Measurements from ENCODE around the gene MMD2. TPM values are rescaled to one million over a fixed set of nuclear protein-coding genes. Genes with fewer than 3 reads are reported as not detected.

Gene MMD2
- total RNA-seq, 1 donor from 2014 or later = not detected

GRCh38 chr7:4998244-4998643 lies 39.3 kb upstream of the MMD2 start:
- H3K27me3 ChIP-seq (ENCODE audit: insufficient read depth, low read length) = no peaks in the 10 kb centered on the region
- no peaks in the 10 kb centered on the region for H3K79me2 ChIP-seq (ENCODE audit: insufficient read depth, low read length)
- H3K36me3 ChIP-seq (ENCODE audit: insufficient read depth, low read length) = peaks cover 11% of the 10 kb centered on the region
- Mint-ChIP-seq H3K4me1 (ENCODE audit: low read depth, unreplicated experiment) (no peaks in the 10 kb centered on the region), H3K27me3 (ENCODE audit: low read depth, unreplicated experiment) (no peaks in the 10 kb centered on the region), H3K27ac (ENCODE audit: unreplicated experiment) (no peak overlapping the region), H3K9me3 (ENCODE audit: unreplicated experiment) (no peaks in the 10 kb centered on the region), H3K4me3 (ENCODE audit: unreplicated experiment) (no peak overlapping the region), H3K36me3 (ENCODE audit: low read depth, unreplicated experiment) (peaks cover 37% of the 10 kb centered on the region)
- H3K4me2 ChIP-seq (ENCODE audit: low read length) = no peak overlapping the region
- TF ChIP-seq CTCF (IDR thresholded peaks at IDR 0.05; ENCODE audit: insufficient read depth, low read depth, low read length) = no peak
- TF ChIP-seq EZH2 (IDR thresholded peaks at IDR 0.05; ENCODE audit: insufficient read depth, low read length) = no peak
- no peak for DNase-seq (ENCODE audit: low read depth)
- H3K4me1 ChIP-seq (ENCODE audit: insufficient read depth, low read length) = no peaks in the 10 kb centered on the region
- no peak overlapping the region for H3K4me3 ChIP-seq (ENCODE audit: insufficient read depth, low read depth, low read length)
- FAIRE-seq = no peak
- no peak overlapping the region for H3K9ac ChIP-seq (ENCODE audit: low read length)
- no peak overlapping the region for H3K27ac ChIP-seq (ENCODE audit: low read depth, low read length)
- H3K9me3 ChIP-seq (ENCODE audit: insufficient read depth, low read depth, low read length) = no peaks in the 10 kb centered on the region
- no peak overlapping the region for H2AFZ ChIP-seq (ENCODE audit: low read depth, low read length)
- peaks cover 46% of the 10 kb centered on the region for H4K20me1 ChIP-seq (ENCODE audit: insufficient read depth, low read length)

DNA sequence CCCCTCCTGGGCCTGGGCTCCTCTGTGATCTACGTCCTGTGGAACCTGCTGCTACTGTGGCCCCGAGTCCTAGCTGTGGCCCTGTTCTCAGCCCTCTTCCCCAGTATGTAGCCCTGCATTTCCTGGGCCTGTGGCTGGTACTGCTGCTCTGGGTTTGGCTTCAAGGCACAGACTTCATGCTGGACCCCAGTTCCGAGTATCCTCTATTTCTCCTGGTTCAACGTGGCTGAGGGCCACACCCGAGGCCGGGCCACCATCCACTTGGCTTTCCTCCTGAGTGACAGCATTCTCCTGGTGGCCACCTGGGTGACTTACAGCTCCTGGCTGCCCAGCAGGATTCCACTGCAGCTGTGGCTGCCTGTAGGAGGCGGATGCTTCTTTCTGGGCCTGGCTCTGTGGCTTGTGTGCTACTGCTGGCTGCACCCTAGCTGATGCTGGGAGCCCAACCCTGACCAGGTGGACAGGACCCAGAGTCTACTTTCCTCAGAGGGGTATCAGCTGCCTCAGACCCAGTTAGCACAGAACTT lies 37.8 kb upstream of the MMD2 start:
- no peak overlapping the region for H3K9ac ChIP-seq (ENCODE audit: low read length)
- H3K27ac Mint-ChIP-seq (ENCODE audit: unreplicated experiment) = no peak overlapping the region
- peaks cover 41% of the 10 kb centered on the region for H3K36me3 Mint-ChIP-seq (ENCODE audit: low read depth, unreplicated experiment)
- H3K27me3 Mint-ChIP-seq (ENCODE audit: low read depth, unreplicated experiment) = no peaks in the 10 kb centered on the region
- H3K4me3 Mint-ChIP-seq (ENCODE audit: unreplicated experiment) = no peak overlapping the region
- H4K20me1 ChIP-seq (ENCODE audit: insufficient read depth, low read length) = peaks cover 57% of the 10 kb centered on the region
- FAIRE-seq = no peak
- H3K4me1 ChIP-seq (ENCODE audit: insufficient read depth, low read length) = no peaks in the 10 kb centered on the region
- H3K27ac ChIP-seq (ENCODE audit: low read depth, low read length) = no peak overlapping the region
- no peaks in the 10 kb centered on the region for H3K79me2 ChIP-seq (ENCODE audit: insufficient read depth, low read length)
- H3K4me2 ChIP-seq (ENCODE audit: low read length) = no peak overlapping the region
- no peaks in the 10 kb centered on the region for H3K9me3 Mint-ChIP-seq (ENCODE audit: unreplicated experiment)
- peaks cover 11% of the 10 kb centered on the region for H3K36me3 ChIP-seq (ENCODE audit: insufficient read depth, low read length)
- H2AFZ ChIP-seq (ENCODE audit: low read depth, low read length) = no peak overlapping the region
- no peaks in the 10 kb centered on the region for H3K27me3 ChIP-seq (ENCODE audit: insufficient read depth, low read length)
- H3K4me1 Mint-ChIP-seq (ENCODE audit: low read depth, unreplicated experiment) = no peaks in the 10 kb centered on the region
- TF ChIP-seq EZH2 (IDR thresholded peaks at IDR 0.05; ENCODE audit: insufficient read depth, low read length) (no peak), CTCF (IDR thresholded peaks at IDR 0.05; ENCODE audit: insufficient read depth, low read depth, low read length) (no peak)
- H3K4me3 ChIP-seq (ENCODE audit: insufficient read depth, low read depth, low read length) = no peak overlapping the region
- no peak for DNase-seq (ENCODE audit: low read depth)
- no peaks in the 10 kb centered on the region for H3K9me3 ChIP-seq (ENCODE audit: insufficient read depth, low read depth, low read length)

- Mint-ChIP-seq H3K9me3 (ENCODE audit: unreplicated experiment) (no peaks in the 10 kb centered on the region), H3K4me1 (ENCODE audit: low read depth, unreplicated experiment) (no peaks in the 10 kb centered on the region), H3K27ac (ENCODE audit: unreplicated experiment) (peak overlapping the region; percentile 53), H3K27me3 (ENCODE audit: low read depth, unreplicated experiment) (no peaks in the 10 kb centered on the region), H3K36me3 (ENCODE audit: low read depth, unreplicated experiment) (peaks cover 41% of the 10 kb centered on the region), H3K4me3 (ENCODE audit: unreplicated experiment) (no peak overlapping the region)
- no peak overlapping the region for H3K27ac ChIP-seq (ENCODE audit: low read depth, low read length)
- H3K27me3 ChIP-seq (ENCODE audit: insufficient read depth, low read length) = no peaks in the 10 kb centered on the region
- no peak overlapping the region for H3K4me2 ChIP-seq (ENCODE audit: low read length)
- no peaks in the 10 kb centered on the region for H3K4me1 ChIP-seq (ENCODE audit: insufficient read depth, low read length)
- H3K36me3 ChIP-seq (ENCODE audit: insufficient read depth, low read length) = peaks cover 11% of the 10 kb centered on the region
- TF ChIP-seq EZH2 (IDR thresholded peaks at IDR 0.05; ENCODE audit: insufficient read depth, low read length) (no peak), CTCF (IDR thresholded peaks at IDR 0.05; ENCODE audit: insufficient read depth, low read depth, low read length) (no peak)
- H2AFZ ChIP-seq (ENCODE audit: low read depth, low read length) = no peak overlapping the region
- H3K4me3 ChIP-seq (ENCODE audit: insufficient read depth, low read depth, low read length) = no peak overlapping the region
- DNase-seq (ENCODE audit: low read depth) (no peak), FAIRE-seq (no peak)
- peaks cover 58% of the 10 kb centered on the region for H4K20me1 ChIP-seq (ENCODE audit: insufficient read depth, low read length)
- H3K9ac ChIP-seq (ENCODE audit: low read length) = no peak overlapping the region
- H3K9me3 ChIP-seq (ENCODE audit: insufficient read depth, low read depth, low read length) = no peaks in the 10 kb centered on the region
- H3K79me2 ChIP-seq (ENCODE audit: insufficient read depth, low read length) = no peaks in the 10 kb centered on the region
Observed at GRCh38 chr7:4995429-4995969, 36.5 kb upstream of the MMD2 start.
